HepG2 (cell line): ENCODE data around the gene DERL2. TPM values are rescaled to one million over a fixed set of nuclear protein-coding genes. Genes with fewer than 3 reads are reported as not detected.

ENCODE experiments used
- HES4 ChIP-seq: sonication (generic); formaldehyde crosslinking; IDR thresholded peaks from 2 replicates; pipeline ENCODE4 v1.9.0; 2021; ENCODE audit warnings: mild to moderate bottlenecking, missing genetic modification reagents, borderline replicate concordance
- ISX ChIP-seq: sonication (generic); formaldehyde crosslinking; conservative IDR thresholded peaks from 2 replicates; pipeline ENCODE4 v1.5.0; 2020; ENCODE audit warnings: missing genetic modification reagents
- NRL ChIP-seq: sonication (generic); formaldehyde crosslinking; IDR thresholded peaks from 2 replicates; pipeline ENCODE4 v1.5.0; 2020; ENCODE audit warnings: missing genetic modification reagents, mild to moderate bottlenecking, moderate library complexity, borderline replicate concordance
- SMAD9 ChIP-seq: sonication (generic); formaldehyde crosslinking; IDR thresholded peaks from 2 replicates; pipeline ENCODE4 v1.5.1; 2020; ENCODE audit warnings: mild to moderate bottlenecking, missing genetic modification reagents
- ZFP90 ChIP-seq: sonication (generic); formaldehyde crosslinking; IDR thresholded peaks from 2 replicates; pipeline ENCODE4 v1.8.0; 2022; ENCODE audit warnings: missing genetic modification reagents, mild to moderate bottlenecking, inconsistent platforms, borderline replicate concordance
- ZNF432 ChIP-seq: sonication (generic); formaldehyde crosslinking; IDR thresholded peaks from 2 replicates; pipeline ENCODE4 v1.5.0; 2020; ENCODE audit warnings: missing genetic modification reagents, mild to moderate bottlenecking, borderline replicate concordance
- ZNF724P ChIP-seq: sonication (generic); formaldehyde crosslinking; IDR thresholded peaks from 2 replicates; pipeline ENCODE4 v1.8.0; 2022; ENCODE audit warnings: missing genetic modification reagents, borderline replicate concordance
- polyA plus RNA-seq, 8 experiments: library from polyadenylated mRNA; depleted of rRNA in 3 of 8; stranded (reverse) in 7 of 8; unstranded in 1 of 8; fragments of >200 nt; fragmentation: Illumina TruSeq in 4 of 8; extraction: Trizol in 4 of 8; gene quantifications; 2 replicates each; pipeline versions ENCODE4 v1.2.1 to v1.2.3, GENCODE V29; 2011 to 2016; ENCODE audit warnings: low read depth in 4 of 8, missing spikeins in 1 of 8, mixed read lengths in 1 of 8; ENCODE audit not compliant: insufficient read depth in 1 of 8
- total RNA-seq, 5 experiments: library from RNA; depleted of rRNA; stranded (reverse); fragments of >200 nt; fragmentation: Illumina TruSeq; extraction: Trizol; gene quantifications; 2 replicates each; pipeline ENCODE4 v1.2.3, GENCODE V29; 2016; ENCODE audit warnings: low read depth in 1 of 5
- TF ChIP-seq, protein P1 (sequence below): sonication (generic); formaldehyde crosslinking; IDR thresholded peaks from 2 replicates; pipeline ENCODE4 v1.4.0; 2020; ENCODE audit warnings: missing genetic modification reagents
- TF ChIP-seq, protein P2 (sequence below), 2 experiments: fragments of 450-650 bp in 1 of 2; sonication (generic) in 1 of 2; formaldehyde crosslinking in 1 of 2; IDR thresholded peaks; 2 replicates each; pipeline versions ENCODE4 v1.6.1 to v1.8.0; 2016 to 2022; ENCODE audit warnings: antibody characterized with exemption in 1 of 2, mild to moderate bottlenecking in 1 of 2, missing genetic modification reagents in 1 of 2
- TF ChIP-seq, protein P3 (sequence below): sonication (generic); formaldehyde crosslinking; IDR thresholded peaks from 2 replicates; pipeline ENCODE4 v1.5.0; 2020; ENCODE audit warnings: missing genetic modification reagents, mild to moderate bottlenecking, borderline replicate concordance
- TF ChIP-seq, protein P4 (sequence below): sonication (generic); formaldehyde crosslinking; IDR thresholded peaks from 2 replicates; pipeline ENCODE4 v1.4.0; 2020; ENCODE audit warnings: missing genetic modification reagents, borderline replicate concordance
- TF ChIP-seq, protein P5 (sequence below): fragments of 450-650 bp; IDR thresholded peaks from 2 replicates; pipeline ENCODE4 v1.6.1; 2017; ENCODE audit warnings: mild to moderate bottlenecking

DERL2 gene
- total and polyA plus RNA-seq, 2 of the 13 experiments (the other 11 are each of a cell fraction or from before 2014, with no cell fraction given), result 59.3 to 65.2 TPM

DNA sequence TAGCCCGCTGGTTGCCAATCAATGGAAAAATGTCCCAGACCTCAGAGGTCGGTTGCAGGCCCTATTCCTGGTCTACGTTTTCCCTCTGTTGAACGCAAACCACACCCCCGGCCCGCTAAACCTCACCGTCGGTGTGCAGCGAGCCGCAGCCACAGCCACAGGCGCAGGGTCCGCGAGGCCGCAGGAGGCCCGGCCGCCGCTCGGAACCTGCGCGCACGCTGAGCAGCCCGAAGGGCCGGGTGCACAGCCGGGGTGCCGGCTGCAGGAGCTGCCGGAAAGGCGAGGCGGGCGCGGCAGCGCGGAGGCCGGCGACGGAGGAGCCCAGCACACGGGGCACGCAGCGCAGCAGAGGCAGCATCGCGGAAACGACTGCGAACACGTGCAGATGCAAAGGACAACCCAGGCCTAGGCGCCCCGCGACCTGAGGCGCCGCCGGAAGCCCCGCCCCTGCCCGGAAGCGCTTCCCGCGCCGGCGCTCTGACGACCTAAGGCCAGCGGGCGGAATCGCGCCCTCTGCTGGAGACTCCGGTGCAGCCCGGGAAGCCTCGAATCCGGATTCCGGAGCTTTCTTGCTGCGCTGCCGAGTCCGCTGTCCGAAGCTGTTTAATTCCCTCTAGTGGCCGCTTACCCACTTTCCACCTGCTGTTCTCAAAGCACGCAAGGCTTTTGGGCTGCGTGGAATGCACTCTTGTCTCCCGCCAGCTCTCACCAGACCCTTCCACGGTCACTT lies 47.1 kb downstream of the DERL2 start, which contains the start of gene C1QBP (continued):
- TF ChIP-seq, protein P1, sequence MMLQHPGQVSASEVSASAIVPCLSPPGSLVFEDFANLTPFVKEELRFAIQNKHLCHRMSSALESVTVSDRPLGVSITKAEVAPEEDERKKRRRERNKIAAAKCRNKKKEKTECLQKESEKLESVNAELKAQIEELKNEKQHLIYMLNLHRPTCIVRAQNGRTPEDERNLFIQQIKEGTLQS (CRISPR knock-in tag), result no peak
- TF ChIP-seq, protein P2, sequence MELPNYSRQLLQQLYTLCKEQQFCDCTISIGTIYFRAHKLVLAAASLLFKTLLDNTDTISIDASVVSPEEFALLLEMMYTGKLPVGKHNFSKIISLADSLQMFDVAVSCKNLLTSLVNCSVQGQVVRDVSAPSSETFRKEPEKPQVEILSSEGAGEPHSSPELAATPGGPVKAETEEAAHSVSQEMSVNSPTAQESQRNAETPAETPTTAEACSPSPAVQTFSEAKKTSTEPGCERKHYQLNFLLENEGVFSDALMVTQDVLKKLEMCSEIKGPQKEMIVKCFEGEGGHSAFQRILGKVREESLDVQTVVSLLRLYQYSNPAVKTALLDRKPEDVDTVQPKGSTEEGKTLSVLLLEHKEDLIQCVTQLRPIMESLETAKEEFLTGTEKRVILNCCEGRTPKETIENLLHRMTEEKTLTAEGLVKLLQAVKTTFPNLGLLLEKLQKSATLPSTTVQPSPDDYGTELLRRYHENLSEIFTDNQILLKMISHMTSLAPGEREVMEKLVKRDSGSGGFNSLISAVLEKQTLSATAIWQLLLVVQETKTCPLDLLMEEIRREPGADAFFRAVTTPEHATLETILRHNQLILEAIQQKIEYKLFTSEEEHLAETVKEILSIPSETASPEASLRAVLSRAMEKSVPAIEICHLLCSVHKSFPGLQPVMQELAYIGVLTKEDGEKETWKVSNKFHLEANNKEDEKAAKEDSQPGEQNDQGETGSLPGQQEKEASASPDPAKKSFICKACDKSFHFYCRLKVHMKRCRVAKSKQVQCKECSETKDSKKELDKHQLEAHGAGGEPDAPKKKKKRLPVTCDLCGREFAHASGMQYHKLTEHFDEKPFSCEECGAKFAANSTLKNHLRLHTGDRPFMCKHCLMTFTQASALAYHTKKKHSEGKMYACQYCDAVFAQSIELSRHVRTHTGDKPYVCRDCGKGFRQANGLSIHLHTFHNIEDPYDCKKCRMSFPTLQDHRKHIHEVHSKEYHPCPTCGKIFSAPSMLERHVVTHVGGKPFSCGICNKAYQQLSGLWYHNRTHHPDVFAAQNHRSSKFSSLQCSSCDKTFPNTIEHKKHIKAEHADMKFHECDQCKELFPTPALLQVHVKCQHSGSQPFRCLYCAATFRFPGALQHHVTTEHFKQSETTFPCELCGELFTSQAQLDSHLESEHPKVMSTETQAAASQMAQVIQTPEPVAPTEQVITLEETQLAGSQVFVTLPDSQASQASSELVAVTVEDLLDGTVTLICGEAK (IDR thresholded peaks at IDR 0.05), result no peak
- TF ChIP-seq, protein P2 (CRISPR knock-in tag; IDR thresholded peaks at IDR 0.05), result peak; percentile 82; the same call in 1 of the 2 replicates
- TF ChIP-seq ZFP90 (CRISPR knock-in tag), result peak; percentile 70; the same call in 1 of the 2 replicates
- TF ChIP-seq ISX (CRISPR knock-in tag), result peak; percentile 93
- TF ChIP-seq, protein P3, sequence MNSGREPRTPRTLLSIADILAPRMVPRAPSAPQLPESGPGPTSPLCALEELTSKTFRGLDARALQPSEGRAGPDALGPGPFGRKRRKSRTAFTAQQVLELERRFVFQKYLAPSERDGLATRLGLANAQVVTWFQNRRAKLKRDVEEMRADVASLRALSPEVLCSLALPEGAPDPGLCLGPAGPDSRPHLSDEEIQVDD (CRISPR knock-in tag), result peak; percentile 93
- TF ChIP-seq SMAD9 (CRISPR knock-in tag), result no peak
- TF ChIP-seq ZNF724P (CRISPR knock-in tag), result peak; percentile 59; the same call in 1 of the 2 replicates
- TF ChIP-seq, protein P4, sequence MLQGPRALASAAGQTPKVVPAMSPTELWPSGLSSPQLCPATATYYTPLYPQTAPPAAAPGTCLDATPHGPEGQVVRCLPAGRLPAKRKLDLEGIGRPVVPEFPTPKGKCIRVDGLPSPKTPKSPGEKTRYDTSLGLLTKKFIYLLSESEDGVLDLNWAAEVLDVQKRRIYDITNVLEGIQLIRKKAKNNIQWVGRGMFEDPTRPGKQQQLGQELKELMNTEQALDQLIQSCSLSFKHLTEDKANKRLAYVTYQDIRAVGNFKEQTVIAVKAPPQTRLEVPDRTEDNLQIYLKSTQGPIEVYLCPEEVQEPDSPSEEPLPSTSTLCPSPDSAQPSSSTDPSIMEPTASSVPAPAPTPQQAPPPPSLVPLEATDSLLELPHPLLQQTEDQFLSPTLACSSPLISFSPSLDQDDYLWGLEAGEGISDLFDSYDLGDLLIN (CRISPR knock-in tag), result peak; percentile 66; the same call in 1 of the 2 replicates
- TF ChIP-seq ZNF432 (CRISPR knock-in tag), result no peak
- peak; percentile 79; the same call in 1 of the 2 replicates for TF ChIP-seq NRL (CRISPR knock-in tag)
- peak; percentile 94 for TF ChIP-seq HES4 (CRISPR knock-in tag)
- TF ChIP-seq, protein P5, sequence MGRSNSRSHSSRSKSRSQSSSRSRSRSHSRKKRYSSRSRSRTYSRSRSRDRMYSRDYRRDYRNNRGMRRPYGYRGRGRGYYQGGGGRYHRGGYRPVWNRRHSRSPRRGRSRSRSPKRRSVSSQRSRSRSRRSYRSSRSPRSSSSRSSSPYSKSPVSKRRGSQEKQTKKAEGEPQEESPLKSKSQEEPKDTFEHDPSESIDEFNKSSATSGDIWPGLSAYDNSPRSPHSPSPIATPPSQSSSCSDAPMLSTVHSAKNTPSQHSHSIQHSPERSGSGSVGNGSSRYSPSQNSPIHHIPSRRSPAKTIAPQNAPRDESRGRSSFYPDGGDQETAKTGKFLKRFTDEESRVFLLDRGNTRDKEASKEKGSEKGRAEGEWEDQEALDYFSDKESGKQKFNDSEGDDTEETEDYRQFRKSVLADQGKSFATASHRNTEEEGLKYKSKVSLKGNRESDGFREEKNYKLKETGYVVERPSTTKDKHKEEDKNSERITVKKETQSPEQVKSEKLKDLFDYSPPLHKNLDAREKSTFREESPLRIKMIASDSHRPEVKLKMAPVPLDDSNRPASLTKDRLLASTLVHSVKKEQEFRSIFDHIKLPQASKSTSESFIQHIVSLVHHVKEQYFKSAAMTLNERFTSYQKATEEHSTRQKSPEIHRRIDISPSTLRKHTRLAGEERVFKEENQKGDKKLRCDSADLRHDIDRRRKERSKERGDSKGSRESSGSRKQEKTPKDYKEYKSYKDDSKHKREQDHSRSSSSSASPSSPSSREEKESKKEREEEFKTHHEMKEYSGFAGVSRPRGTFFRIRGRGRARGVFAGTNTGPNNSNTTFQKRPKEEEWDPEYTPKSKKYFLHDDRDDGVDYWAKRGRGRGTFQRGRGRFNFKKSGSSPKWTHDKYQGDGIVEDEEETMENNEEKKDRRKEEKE, result no peak
